Heart left ventricle (tissue), 16 donors: ENCODE measurements around the gene PDX1. TPM values are rescaled to one million over a fixed set of nuclear protein-coding genes. Genes with fewer than 3 reads are reported as not detected.

Experiments
- ATAC-seq, 4 donors: fragments of 200-7000 bp; cut with Tn5 transposase; one replicate each; pipeline ENCODE4 v1.9.1; 2020 to 2022; ENCODE audit warnings: moderate library complexity in 4 of 4, mild to moderate bottlenecking in 3 of 4, moderate number of reproducible peaks in 1 of 4
- DNase-seq, 5 donors: peaks; one replicate each; pipeline ENCODE4 v3.0.0-alpha.2; 2020
- H3K27ac ChIP-seq, 12 donors: fragments of 200-600 bp; sonication (generic) in 4 of 12; one replicate each; pipeline versions ENCODE4 v1.5.0 to v1.8.0; 2016 to 2022; ENCODE audit warnings: mild to moderate bottlenecking in 2 of 12
- H3K27me3 ChIP-seq, 9 donors: fragments of 200-600 bp; sonication (generic) in 2 of 9; one replicate each; pipeline versions ENCODE4 v1.5.1 to v1.8.0; 2016 to 2022; ENCODE audit warnings: mild to moderate bottlenecking in 3 of 9
- H3K36me3 ChIP-seq, 9 donors: fragments of 200-600 bp; sonication (generic) in 2 of 9; one replicate each; pipeline versions ENCODE4 v1.5.0 to v1.8.0; 2018 to 2022; ENCODE audit warnings: mild to moderate bottlenecking in 2 of 9
- H3K4me1 ChIP-seq, 12 donors: fragments of 200-600 bp; sonication (generic) in 4 of 12; one replicate each; pipeline versions ENCODE4 v1.5.0 to v1.8.0; 2016 to 2022; ENCODE audit warnings: mild to moderate bottlenecking in 3 of 12
- H3K4me3 ChIP-seq, 12 donors: fragments of 200-600 bp; sonication (generic) in 4 of 12; one replicate each; pipeline versions ENCODE4 v1.5.0 to v1.8.0; 2017 to 2022; ENCODE audit warnings: mild to moderate bottlenecking in 9 of 12, moderate library complexity in 4 of 12
- H3K9me3 ChIP-seq, 12 donors: fragments of 200-600 bp; sonication (generic) in 4 of 12; one replicate each; pipeline versions ENCODE4 v1.5.0 to v1.8.0; 2016 to 2022; ENCODE audit warnings: mild to moderate bottlenecking in 1 of 12
- POLR2A ChIP-seq, 2 donors: fragments of 450-650 bp; IDR thresholded peaks; one replicate each; pipeline ENCODE4 v1.6.1; 2017; ENCODE audit warnings: antibody characterized with exemption in 2 of 2, mild to moderate bottlenecking in 2 of 2, moderate library complexity in 2 of 2
- WGBS, 4 donors: extraction: QIAGEN DNeasy Blood & Tissue Kit in 2 of 4; methylation state at CpG; one replicate each; pipeline versions ENCODE4 v1.1.5 to v1.1.7; 2013 to 2018; 5-methylcytosine and 5-hydroxymethylcytosine counted together
- intact Hi-C, 10 donors: fragments of 100-400 bp; cut with DNase I; formaldehyde crosslinking; loops; one replicate each; pipeline versions ENCODE4 v1.11.1 to v1.14.2; 2022
- polyA plus RNA-seq, 2 donors: library from polyadenylated mRNA; stranded (reverse); fragments of 200-250 nt; gene quantifications; one replicate each; pipeline ENCODE4 v1.2.3, GENCODE V29; 2013
- total RNA-seq, 9 donors: library from RNA; depleted of rRNA in 2 of 9; stranded (reverse); fragments of >200 nt in 2 of 9; fragmentation: NEBNext Ultra II Directional in 3 of 9; extraction: Animal tissue kit (Norgen Biotek cat#: 25700) in 3 of 9; gene quantifications; one replicate each; pipeline versions ENCODE4 v1.1.0 to v1.2.4, GENCODE V29; 2016 to 2023
- TF ChIP-seq, protein P1 (sequence below), 12 donors: fragments of 200-600 bp; sonication (generic) in 4 of 12; IDR thresholded peaks; one replicate each; pipeline versions ENCODE4 v1.5.0 to v1.8.0; 2018 to 2022; ENCODE audit warnings: antibody characterized with exemption in 12 of 12, mild to moderate bottlenecking in 5 of 12
- donor health status: ischemic (EF 13 %, LVEDD 7.1; RV severe dilation, severe dysfunction).
- donor health status: healthy with polysubstance abuse.
- donor health status: DM: no; HTN: yes; CAD: no.
- donor health status: DM: no; HTN: no; CAD: no.
- donor health status: ischemic (EF 25% LVEDD 6.9; RV normal size, moderate dysfunction).
- donor health status: ischemic (EF 25% LVEDD 5.7; RV mildly dilated, moderate dysfunction).
- donor health status: healthy.
- donor health status: DM: yes; HTN: yes; CAD: no.
- donor health status: ischemic (EF 35%, LVEDD 5.7; RV mildly dilated, moderate dysfunction).
- donor health status: nonischemic (EF 11% LVEDD 7.7; RV severe dilation, severe dysfunction).
- donor health status: DM: yes; HTN: yes; CAD: no.
- donor health status: PGD.
- donor health status: ischemic (EF 29% LVEDD 5.4; RV normal size, mild dysfunction).
- donor health status: nonischemic (EF 23%, LVEDD 6.1; RV moderate dilation, normal function).

PDX1 gene
- total and polyA plus RNA-seq, 11 donors = not detected

DNA sequence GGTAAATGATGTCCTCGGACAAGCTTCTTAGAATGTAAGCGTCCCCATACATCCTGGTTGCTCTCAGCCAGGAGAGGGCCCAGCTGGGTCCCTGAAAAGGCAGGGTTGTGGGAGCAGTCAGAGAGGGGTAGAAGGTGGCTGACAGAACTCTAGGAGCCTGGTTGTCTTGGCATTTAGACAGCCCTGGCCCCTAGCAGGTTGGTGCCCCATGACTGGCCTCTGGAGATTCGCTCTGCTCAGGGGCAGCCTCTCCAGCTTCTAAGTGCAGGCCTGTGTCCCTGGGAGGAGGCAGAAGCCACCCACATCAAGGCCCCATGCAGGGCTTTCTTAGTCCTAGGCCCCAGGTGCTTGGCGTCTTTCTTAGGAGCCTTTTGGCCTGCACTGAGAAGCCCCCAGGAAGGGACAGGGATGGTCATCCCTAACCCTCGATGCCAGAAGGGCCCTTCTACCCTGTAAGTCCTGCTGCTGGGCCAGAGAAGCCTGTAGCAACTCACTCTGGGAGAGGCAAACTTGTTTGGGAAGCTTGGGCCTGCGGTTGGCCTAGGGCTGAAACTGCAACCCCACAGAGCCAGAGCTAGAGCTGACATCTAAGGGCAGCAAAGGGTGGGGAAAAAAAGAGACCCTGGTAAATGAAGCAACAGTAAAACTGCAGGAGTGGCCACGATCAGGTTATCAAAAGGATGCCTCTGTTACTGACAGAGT is 52.1 kb downstream of the PDX1 start:
- no peaks in the 10 kb centered on the region for H3K36me3 ChIP-seq
- no peaks in the 10 kb centered on the region for H3K9me3 ChIP-seq
- DNase-seq (no peak), ATAC-seq (no peak)
- H3K27me3 ChIP-seq = peaks cover 71 to 100% (median 98%) of the 10 kb centered on the region in 9 donors
- intact Hi-C loops = no loop called here
- H3K4me1 ChIP-seq = peaks cover 0 to 22% (median 7%) of the 10 kb centered on the region in 12 donors
- WGBS, 4 donors = 52 to 68% (median 60%) methylated on average over 5 to 7 of the region's 7 CpGs
- H3K27ac ChIP-seq = no peak overlapping the region
- TF ChIP-seq, protein P1, sequence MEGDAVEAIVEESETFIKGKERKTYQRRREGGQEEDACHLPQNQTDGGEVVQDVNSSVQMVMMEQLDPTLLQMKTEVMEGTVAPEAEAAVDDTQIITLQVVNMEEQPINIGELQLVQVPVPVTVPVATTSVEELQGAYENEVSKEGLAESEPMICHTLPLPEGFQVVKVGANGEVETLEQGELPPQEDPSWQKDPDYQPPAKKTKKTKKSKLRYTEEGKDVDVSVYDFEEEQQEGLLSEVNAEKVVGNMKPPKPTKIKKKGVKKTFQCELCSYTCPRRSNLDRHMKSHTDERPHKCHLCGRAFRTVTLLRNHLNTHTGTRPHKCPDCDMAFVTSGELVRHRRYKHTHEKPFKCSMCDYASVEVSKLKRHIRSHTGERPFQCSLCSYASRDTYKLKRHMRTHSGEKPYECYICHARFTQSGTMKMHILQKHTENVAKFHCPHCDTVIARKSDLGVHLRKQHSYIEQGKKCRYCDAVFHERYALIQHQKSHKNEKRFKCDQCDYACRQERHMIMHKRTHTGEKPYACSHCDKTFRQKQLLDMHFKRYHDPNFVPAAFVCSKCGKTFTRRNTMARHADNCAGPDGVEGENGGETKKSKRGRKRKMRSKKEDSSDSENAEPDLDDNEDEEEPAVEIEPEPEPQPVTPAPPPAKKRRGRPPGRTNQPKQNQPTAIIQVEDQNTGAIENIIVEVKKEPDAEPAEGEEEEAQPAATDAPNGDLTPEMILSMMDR (IDR thresholded peaks at IDR 0.05) = no peak
- no peak for TF ChIP-seq POLR2A (IDR thresholded peaks at IDR 0.05)
- H3K4me3 ChIP-seq = no peak overlapping the region

DNA sequence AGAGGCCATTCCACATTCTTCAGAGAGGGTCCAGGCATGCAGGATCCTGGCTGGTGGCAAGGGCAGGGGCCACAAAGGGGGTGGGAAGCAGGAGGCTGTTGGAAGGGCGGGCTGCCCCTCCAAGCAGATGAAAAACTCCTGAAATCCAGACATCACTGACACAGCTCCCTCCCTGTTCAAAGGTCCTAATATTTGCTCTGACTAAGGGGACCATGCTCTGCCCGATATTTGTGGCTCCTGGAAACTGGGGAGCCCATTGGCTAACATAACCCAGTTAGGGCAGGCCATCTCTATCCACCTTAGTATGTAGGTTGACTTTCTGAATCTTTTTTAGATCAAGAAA is 52.6 kb downstream of the PDX1 start:
- no peak overlapping the region for H3K27ac ChIP-seq
- H3K36me3 ChIP-seq = no peaks in the 10 kb centered on the region
- DNase-seq = no peak
- TF ChIP-seq, protein P1 (IDR thresholded peaks at IDR 0.05) = no peak
- no peak for TF ChIP-seq POLR2A (IDR thresholded peaks at IDR 0.05)
- intact Hi-C loops = no loop called here
- H3K4me1 ChIP-seq = peaks cover 0 to 22% (median 7%) of the 10 kb centered on the region in 12 donors
- H3K27me3 ChIP-seq = peaks cover 71 to 100% (median 98%) of the 10 kb centered on the region in 9 donors
- no peak for ATAC-seq
- H3K9me3 ChIP-seq = no peaks in the 10 kb centered on the region
- H3K4me3 ChIP-seq = no peak overlapping the region
- 57 to 61% (median 60%) methylated on average over 2 of the region's 2 CpGs for WGBS, 4 donors

DNA sequence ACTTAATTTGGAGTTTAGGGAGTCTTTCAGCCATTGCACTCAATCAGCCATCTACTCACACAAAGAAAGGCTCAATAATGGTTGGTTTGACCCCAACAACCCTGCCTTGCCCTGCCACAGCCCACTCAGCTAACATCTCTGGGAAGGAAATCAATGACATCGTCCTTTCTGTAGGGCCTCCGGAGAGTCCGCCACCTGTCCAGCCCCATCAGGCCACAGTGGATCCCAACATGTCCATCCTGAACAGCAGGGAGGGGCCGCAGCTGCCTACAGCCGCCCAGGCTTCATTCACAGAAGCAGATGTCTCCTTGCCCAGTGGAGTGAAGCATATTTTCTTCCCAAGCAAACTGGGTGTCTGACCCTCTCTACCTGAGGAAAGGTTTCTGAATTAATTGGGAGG is 53.5 kb downstream of the PDX1 start:
- ATAC-seq (no peak), DNase-seq (no peak)
- Histone ChIP-seq H3K36me3 (no peaks in the 10 kb centered on the region), H3K4me3 (no peak overlapping the region), H3K9me3 (no peaks in the 10 kb centered on the region), H3K27ac (no peak overlapping the region), H3K4me1 (peaks cover 0 to 22% (median 8%) of the 10 kb centered on the region in 12 donors), H3K27me3 (peaks cover 71 to 100% (median 98%) of the 10 kb centered on the region in 9 donors)
- intact Hi-C loops = no loop called here
- TF ChIP-seq POLR2A (IDR thresholded peaks at IDR 0.05) = no peak
- TF ChIP-seq, protein P1 (IDR thresholded peaks at IDR 0.05) = no peak
- 15 to 26% (median 23%) methylated on average over 2 to 5 of the region's 5 CpGs for WGBS, 4 donors

DNA sequence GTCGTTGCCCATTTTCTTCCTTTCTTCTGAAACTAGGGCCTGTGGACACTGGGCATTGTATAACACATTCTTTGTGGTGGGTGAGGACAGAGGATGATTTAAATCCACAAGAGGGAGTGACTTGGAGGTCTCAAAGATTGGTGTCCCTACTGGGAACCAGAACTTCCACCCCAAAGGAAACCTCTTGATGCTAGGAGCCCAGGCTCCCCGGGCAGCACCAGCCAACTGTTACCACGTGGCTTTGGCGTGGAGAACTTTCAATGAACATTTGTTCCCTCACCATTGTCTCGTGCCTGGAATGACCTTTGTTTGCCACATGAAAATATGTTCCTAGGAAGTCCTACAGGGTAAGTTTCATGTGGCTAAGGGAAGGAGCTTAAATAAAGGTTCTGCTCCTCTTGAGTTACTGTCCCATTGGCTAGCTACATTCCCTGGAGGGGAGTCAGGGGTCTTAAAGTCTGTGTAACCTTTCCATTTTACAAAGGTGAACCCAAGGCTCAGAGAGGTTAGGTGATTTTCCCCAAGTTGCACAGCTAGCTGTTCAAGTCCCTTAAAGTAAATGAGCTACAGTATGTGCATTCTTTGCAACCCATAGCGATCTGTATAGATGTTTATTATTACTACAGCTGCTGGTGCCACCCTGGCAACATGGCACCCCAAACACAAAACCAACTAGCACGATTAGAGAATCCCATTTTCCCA is 54.3 kb downstream of the PDX1 start:
- no peak for ATAC-seq
- WGBS, 4 donors = 10% methylated on average over 7 of the region's 7 CpGs
- intact Hi-C loops = no loop called here
- Histone ChIP-seq H3K4me3 (no peak overlapping the region), H3K36me3 (no peaks in the 10 kb centered on the region), H3K4me1 (peaks cover 0 to 21% (median 5%) of the 10 kb centered on the region in 12 donors), H3K27ac (no peak overlapping the region), H3K27me3 (peaks cover 71 to 100% (median 98%) of the 10 kb centered on the region in 9 donors), H3K9me3 (no peaks in the 10 kb centered on the region)
- no peak for DNase-seq
- TF ChIP-seq POLR2A (IDR thresholded peaks at IDR 0.05) = no peak
- TF ChIP-seq, protein P1 (IDR thresholded peaks at IDR 0.05) = no peak
